ENCODE results near the gene CBARP. TPM values are rescaled to one million over a fixed set of nuclear protein-coding genes. Genes with fewer than 3 reads are reported as not detected.

CBARP gene
- total and polyA plus RNA-seq, 4 donors, result 0.05 to 0.25 (median 0.06) TPM; not detected in 1

DNA sequence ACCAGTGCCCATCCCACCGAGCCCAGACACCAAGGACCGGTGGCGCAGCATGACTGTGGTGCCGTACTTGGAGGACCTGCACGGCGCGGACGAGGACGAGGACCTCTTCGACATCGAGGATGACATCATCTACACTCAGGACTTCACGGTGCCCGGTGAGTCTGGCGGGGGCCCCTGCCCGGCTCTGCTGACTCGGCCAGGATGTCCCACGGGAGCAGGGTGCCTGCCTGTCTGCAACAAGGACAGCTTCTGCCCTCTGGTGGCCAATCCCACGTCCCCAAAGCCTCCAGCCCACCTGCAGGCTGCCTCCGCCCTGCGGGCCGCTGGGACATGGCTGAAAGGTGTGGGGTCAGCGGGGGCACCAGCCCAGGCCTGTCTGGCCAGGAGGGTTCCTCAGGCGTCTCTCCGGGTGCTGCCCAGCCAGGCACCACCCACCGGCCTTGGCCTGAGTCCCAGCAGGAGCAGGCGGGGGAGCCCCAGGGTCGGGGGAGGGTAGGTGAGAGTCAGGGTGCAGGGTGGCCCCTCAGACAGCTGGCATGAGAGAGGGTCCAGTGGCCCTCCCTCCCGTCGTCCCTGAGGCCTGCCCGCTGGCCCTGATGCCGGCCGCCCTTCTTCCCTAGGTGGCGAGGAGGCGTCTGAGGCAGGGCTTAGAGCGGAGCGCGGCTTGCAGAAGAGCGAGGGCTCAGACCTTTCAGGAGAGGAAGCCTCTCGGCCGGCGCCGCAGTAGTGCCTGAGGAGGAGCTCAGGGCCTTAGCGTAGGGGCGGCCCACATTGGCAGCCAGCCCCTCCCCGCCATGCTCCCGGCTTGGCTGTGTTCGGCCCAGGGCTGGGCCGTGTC lies 14.6 kb downstream of the CBARP start:
- peaks cover 0 to 5% (median 3%) of the 10 kb centered on the region in 4 donors for H3K4me1 ChIP-seq (ENCODE audit: control insufficient read depth in 4 of 4, insufficient read depth in 4 of 4, low read length in 3 of 4)
- H3K9ac ChIP-seq (ENCODE audit: low read depth in 1 of 2, low read length in 2 of 2), result no peak overlapping the region
- H3K9me3 ChIP-seq (ENCODE audit: control insufficient read depth in 4 of 4, low read length in 3 of 4), result no peaks in the 10 kb centered on the region
- peaks cover 0 to 34% (median 13%) of the 10 kb centered on the region in 4 donors for H3K36me3 ChIP-seq (ENCODE audit: control insufficient read depth in 4 of 4, insufficient read depth in 3 of 4, low read depth in 1 of 4, low read length in 3 of 4)
- 87% methylated on average over 48 of the region's 48 CpGs for WGBS
- TF ChIP-seq RAD21 (IDR thresholded peaks at IDR 0.05) (peak in 1 of 2 donors; percentile 46), YY1 (IDR thresholded peaks at IDR 0.05) (no peak)
- TF ChIP-seq, protein P1, sequence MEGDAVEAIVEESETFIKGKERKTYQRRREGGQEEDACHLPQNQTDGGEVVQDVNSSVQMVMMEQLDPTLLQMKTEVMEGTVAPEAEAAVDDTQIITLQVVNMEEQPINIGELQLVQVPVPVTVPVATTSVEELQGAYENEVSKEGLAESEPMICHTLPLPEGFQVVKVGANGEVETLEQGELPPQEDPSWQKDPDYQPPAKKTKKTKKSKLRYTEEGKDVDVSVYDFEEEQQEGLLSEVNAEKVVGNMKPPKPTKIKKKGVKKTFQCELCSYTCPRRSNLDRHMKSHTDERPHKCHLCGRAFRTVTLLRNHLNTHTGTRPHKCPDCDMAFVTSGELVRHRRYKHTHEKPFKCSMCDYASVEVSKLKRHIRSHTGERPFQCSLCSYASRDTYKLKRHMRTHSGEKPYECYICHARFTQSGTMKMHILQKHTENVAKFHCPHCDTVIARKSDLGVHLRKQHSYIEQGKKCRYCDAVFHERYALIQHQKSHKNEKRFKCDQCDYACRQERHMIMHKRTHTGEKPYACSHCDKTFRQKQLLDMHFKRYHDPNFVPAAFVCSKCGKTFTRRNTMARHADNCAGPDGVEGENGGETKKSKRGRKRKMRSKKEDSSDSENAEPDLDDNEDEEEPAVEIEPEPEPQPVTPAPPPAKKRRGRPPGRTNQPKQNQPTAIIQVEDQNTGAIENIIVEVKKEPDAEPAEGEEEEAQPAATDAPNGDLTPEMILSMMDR (IDR thresholded peaks at IDR 0.05; ENCODE audit: low read depth, low read length, missing input control), result peak; percentile 24
- no peak overlapping the region for H3K27ac ChIP-seq (ENCODE audit: low read depth in 1 of 2, low read length in 2 of 2)
- no peak for DNase-seq (ENCODE audit: low spot score)
- no peak overlapping the region for H3K4me3 ChIP-seq (ENCODE audit: low read depth in 1 of 3, low read length in 3 of 3)
- no peaks in the 10 kb centered on the region for H3K27me3 ChIP-seq (ENCODE audit: control insufficient read depth in 4 of 4, insufficient read depth in 4 of 4, low read length in 3 of 4)

DNA sequence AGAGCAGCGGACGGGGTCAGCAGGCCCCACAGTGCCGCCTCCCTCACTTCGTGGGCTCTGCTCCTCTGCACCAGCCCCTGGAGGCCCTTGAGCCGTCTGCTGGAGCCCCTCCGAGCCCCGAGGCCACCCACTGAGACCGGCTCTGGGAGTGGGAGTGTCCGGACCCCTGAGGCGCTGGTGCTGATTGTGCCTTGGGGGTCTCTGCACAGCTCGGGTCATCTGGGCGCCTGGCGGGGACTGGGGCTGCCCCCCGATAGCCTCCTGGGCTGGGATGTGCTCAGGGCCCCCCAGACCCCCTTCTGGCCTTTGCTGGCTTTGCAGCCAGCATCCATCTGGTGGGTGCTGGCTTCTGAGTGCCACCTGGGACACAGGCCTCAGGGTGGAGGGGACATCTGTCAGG lies 15.4 kb downstream of the CBARP start:
- peaks cover 0 to 7% (median 3%) of the 10 kb centered on the region in 4 donors for H3K4me1 ChIP-seq (ENCODE audit: control insufficient read depth in 4 of 4, insufficient read depth in 4 of 4, low read length in 3 of 4)

More for the DNA sequence above, 15.4 kb downstream of the CBARP start:
- TF ChIP-seq, protein P1 (IDR thresholded peaks at IDR 0.05; ENCODE audit: low read depth, low read length, missing input control), result no peak
- no peak for TF ChIP-seq EGR1 (IDR thresholded peaks at IDR 0.05; ENCODE audit: low read depth in 2 of 2)
- TF ChIP-seq, protein P2, sequence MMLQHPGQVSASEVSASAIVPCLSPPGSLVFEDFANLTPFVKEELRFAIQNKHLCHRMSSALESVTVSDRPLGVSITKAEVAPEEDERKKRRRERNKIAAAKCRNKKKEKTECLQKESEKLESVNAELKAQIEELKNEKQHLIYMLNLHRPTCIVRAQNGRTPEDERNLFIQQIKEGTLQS (IDR thresholded peaks at IDR 0.05), result no peak
- no peak for TF ChIP-seq JUND (IDR thresholded peaks at IDR 0.05)
- TF ChIP-seq, protein P3, sequence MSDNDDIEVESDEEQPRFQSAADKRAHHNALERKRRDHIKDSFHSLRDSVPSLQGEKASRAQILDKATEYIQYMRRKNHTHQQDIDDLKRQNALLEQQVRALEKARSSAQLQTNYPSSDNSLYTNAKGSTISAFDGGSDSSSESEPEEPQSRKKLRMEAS (IDR thresholded peaks at IDR 0.05), result no peak
- no peak for TF ChIP-seq TAF1 (conservative IDR thresholded peaks at IDR 0.05)
- no peak for TF ChIP-seq GABPA (IDR thresholded peaks at IDR 0.05 in 1 of 2, conservative IDR thresholded peaks at IDR 0.05 in 1 of 2)
- TF ChIP-seq, protein P4, sequence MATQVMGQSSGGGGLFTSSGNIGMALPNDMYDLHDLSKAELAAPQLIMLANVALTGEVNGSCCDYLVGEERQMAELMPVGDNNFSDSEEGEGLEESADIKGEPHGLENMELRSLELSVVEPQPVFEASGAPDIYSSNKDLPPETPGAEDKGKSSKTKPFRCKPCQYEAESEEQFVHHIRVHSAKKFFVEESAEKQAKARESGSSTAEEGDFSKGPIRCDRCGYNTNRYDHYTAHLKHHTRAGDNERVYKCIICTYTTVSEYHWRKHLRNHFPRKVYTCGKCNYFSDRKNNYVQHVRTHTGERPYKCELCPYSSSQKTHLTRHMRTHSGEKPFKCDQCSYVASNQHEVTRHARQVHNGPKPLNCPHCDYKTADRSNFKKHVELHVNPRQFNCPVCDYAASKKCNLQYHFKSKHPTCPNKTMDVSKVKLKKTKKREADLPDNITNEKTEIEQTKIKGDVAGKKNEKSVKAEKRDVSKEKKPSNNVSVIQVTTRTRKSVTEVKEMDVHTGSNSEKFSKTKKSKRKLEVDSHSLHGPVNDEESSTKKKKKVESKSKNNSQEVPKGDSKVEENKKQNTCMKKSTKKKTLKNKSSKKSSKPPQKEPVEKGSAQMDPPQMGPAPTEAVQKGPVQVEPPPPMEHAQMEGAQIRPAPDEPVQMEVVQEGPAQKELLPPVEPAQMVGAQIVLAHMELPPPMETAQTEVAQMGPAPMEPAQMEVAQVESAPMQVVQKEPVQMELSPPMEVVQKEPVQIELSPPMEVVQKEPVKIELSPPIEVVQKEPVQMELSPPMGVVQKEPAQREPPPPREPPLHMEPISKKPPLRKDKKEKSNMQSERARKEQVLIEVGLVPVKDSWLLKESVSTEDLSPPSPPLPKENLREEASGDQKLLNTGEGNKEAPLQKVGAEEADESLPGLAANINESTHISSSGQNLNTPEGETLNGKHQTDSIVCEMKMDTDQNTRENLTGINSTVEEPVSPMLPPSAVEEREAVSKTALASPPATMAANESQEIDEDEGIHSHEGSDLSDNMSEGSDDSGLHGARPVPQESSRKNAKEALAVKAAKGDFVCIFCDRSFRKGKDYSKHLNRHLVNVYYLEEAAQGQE (IDR thresholded peaks at IDR 0.05), result no peak
- TF ChIP-seq RAD21 (IDR thresholded peaks at IDR 0.05), result no peak
- TF ChIP-seq, protein P5, sequence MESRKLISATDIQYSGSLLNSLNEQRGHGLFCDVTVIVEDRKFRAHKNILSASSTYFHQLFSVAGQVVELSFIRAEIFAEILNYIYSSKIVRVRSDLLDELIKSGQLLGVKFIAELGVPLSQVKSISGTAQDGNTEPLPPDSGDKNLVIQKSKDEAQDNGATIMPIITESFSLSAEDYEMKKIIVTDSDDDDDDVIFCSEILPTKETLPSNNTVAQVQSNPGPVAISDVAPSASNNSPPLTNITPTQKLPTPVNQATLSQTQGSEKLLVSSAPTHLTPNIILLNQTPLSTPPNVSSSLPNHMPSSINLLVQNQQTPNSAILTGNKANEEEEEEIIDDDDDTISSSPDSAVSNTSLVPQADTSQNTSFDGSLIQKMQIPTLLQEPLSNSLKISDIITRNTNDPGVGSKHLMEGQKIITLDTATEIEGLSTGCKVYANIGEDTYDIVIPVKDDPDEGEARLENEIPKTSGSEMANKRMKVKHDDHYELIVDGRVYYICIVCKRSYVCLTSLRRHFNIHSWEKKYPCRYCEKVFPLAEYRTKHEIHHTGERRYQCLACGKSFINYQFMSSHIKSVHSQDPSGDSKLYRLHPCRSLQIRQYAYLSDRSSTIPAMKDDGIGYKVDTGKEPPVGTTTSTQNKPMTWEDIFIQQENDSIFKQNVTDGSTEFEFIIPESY (IDR thresholded peaks at IDR 0.05), result no peak
- no peak for TF ChIP-seq YY1 (IDR thresholded peaks at IDR 0.05)
- Histone ChIP-seq H3K9me3 (ENCODE audit: control insufficient read depth in 4 of 4, low read length in 3 of 4) (no peaks in the 10 kb centered on the region), H3K27me3 (ENCODE audit: control insufficient read depth in 4 of 4, insufficient read depth in 4 of 4, low read length in 3 of 4) (no peaks in the 10 kb centered on the region), H3K36me3 (ENCODE audit: control insufficient read depth in 4 of 4, insufficient read depth in 3 of 4, low read depth in 1 of 4, low read length in 3 of 4) (peaks cover 0 to 34% (median 11%) of the 10 kb centered on the region in 4 donors), H3K27ac (ENCODE audit: low read depth in 1 of 2, low read length in 2 of 2) (no peak overlapping the region), H3K9ac (ENCODE audit: low read depth in 1 of 2, low read length in 2 of 2) (no peak overlapping the region), H3K4me3 (ENCODE audit: low read depth in 1 of 3, low read length in 3 of 3) (no peak overlapping the region)
- 92% methylated on average over 14 of the region's 14 CpGs for WGBS
- no peak for DNase-seq (ENCODE audit: low spot score)

Measured in liver (tissue), 9 donors.